GM12865 (cell line): ENCODE results near the gene SRSF5.

Experiments
- DNase-seq: peaks from one replicate; pipeline ENCODE4 v3.0.0; 2010; ENCODE audit warnings: low read depth
- H3K4me3 ChIP-seq: 2 replicates; pipeline ENCODE4 v1.5.1; 2011; ENCODE audit warnings: mild to moderate bottlenecking, low read depth, low read length, control low read depth
- CTCF ChIP-seq: IDR thresholded peaks from 2 replicates; pipeline ENCODE4 v1.5.1; 2011; ENCODE audit warnings: low read length, control low read depth, low read depth, inconsistent platforms; ENCODE audit not compliant: insufficient read depth; ENCODE audit errors: missing control alignments

The SRSF5 gene

GRCh38 chr14:69770559-69770958, 3.6 kb downstream of the SRSF5 start:
- no peak overlapping the region for H3K4me3 ChIP-seq
- TF ChIP-seq CTCF, result no peak
- DNase-seq, result no peak

- no peak for TF ChIP-seq CTCF
- DNase-seq, result no peak
- H3K4me3 ChIP-seq, result no peak overlapping the region
These were observed 4.2 kb downstream of the SRSF5 start for GRCh38 chr14:69771136-69771535.

GRCh38 chr14:69772082-69773017, 5.4 kb downstream of the SRSF5 start:
- DNase-seq, result no peak

GRCh38 chr14:69773571-69774276, 6.8 kb downstream of the SRSF5 start:
- DNase-seq, result no peak
- TF ChIP-seq CTCF, result no peak
- no peak overlapping the region for H3K4me3 ChIP-seq

More at GRCh38 chr14:69772082-69773017, 5.4 kb downstream of the SRSF5 start:
- H3K4me3 ChIP-seq, result no peak overlapping the region
- TF ChIP-seq CTCF, result no peak

- no peak for DNase-seq
- H3K4me3 ChIP-seq, result no peak overlapping the region
- TF ChIP-seq CTCF, result no peak
These were observed 8.1 kb downstream of the SRSF5 start for GRCh38 chr14:69775012-69775411.

- H3K4me3 ChIP-seq, result no peak overlapping the region
These were observed 10.0 kb downstream of the SRSF5 start for GRCh38 chr14:69776875-69777453.

More at GRCh38 chr14:69776875-69777453, 10.0 kb downstream of the SRSF5 start:
- TF ChIP-seq CTCF, result no peak
- DNase-seq, result no peak
